Gastroesophageal sphincter (tissue), 4 donors: Measurements from ENCODE around the gene TMEM163. TPM values are rescaled to one million over a fixed set of nuclear protein-coding genes. Genes with fewer than 3 reads are reported as not detected.

Experiments
- ATAC-seq: fragments of 150-250 bp; one replicate; pipeline ENCODE4 v1.9.1; 2016; ENCODE audit warnings: mild to moderate bottlenecking, moderate library complexity
- H3K27ac ChIP-seq, 4 donors: fragments of 200-600 bp; sonication (generic) in 3 of 4; 1 replicate in 3 of 4; 2 replicates in 1 of 4; pipeline ENCODE4 v1.5.1; 2016 to 2019
- H3K27me3 ChIP-seq: fragments of 200-600 bp; sonication (generic); one replicate; pipeline ENCODE4 v1.5.1; 2019
- H3K36me3 ChIP-seq, 2 donors: fragments of 200-600 bp; sonication (generic); one replicate each; pipeline ENCODE4 v1.5.1; 2019; ENCODE audit warnings: control low read depth in 1 of 2
- H3K4me1 ChIP-seq, 3 donors: fragments of 200-600 bp; sonication (generic); 1 replicate in 2 of 3; 2 replicates in 1 of 3; pipeline ENCODE4 v1.5.1; 2016 to 2019; ENCODE audit warnings: control low read depth in 2 of 3
- H3K4me3 ChIP-seq, 2 donors: fragments of 200-600 bp; sonication (generic); one replicate each; pipeline ENCODE4 v1.5.1; 2019; ENCODE audit warnings: mild to moderate bottlenecking in 1 of 2, moderate library complexity in 1 of 2
- H3K9me3 ChIP-seq, 3 donors: fragments of 200-600 bp; sonication (generic); one replicate each; pipeline ENCODE4 v1.5.1; 2017 to 2019; ENCODE audit warnings: control low read depth in 2 of 3
- EP300 ChIP-seq: sonication (generic); formaldehyde crosslinking; IDR thresholded peaks from one replicate; pipeline ENCODE4 v1.6.1; 2017; ENCODE audit warnings: antibody characterized with exemption, mild to moderate bottlenecking
- POLR2A ChIP-seq, 2 donors: fragments of 450-650 bp; IDR thresholded peaks; one replicate each; pipeline ENCODE4 v1.6.1; 2017; ENCODE audit warnings: antibody characterized with exemption in 2 of 2, mild to moderate bottlenecking in 2 of 2, moderate library complexity in 1 of 2
- POLR2AphosphoS5 ChIP-seq: sonication (generic); formaldehyde crosslinking; IDR thresholded peaks from one replicate; pipeline ENCODE4 v1.6.1; 2017; ENCODE audit warnings: antibody characterized with exemption
- WGBS, 2 donors: methylation state at CpG; one replicate each; pipeline ENCODE4 v1.1.5; 2018; ENCODE audit warnings: low coverage in 1 of 2; 5-methylcytosine and 5-hydroxymethylcytosine counted together
- total RNA-seq, 4 donors: library from RNA; depleted of rRNA; stranded (reverse); fragments of >200 nt; gene quantifications; one replicate each; pipeline ENCODE4 v1.1.0, GENCODE V29; 2016
- TF ChIP-seq, protein P1 (sequence below), 4 experiments: fragments of 200-600 bp in 2 of 4; fragments of 450-650 bp in 2 of 4; sonication (generic) in 1 of 4; IDR thresholded peaks; one replicate each; pipeline ENCODE4 v1.5.1; 2017 to 2019; ENCODE audit warnings: antibody characterized with exemption in 4 of 4, mild to moderate bottlenecking in 2 of 4, moderate library complexity in 2 of 4

TMEM163 gene
- total RNA-seq, 4 donors from 2014 or later: 0.27 to 2.5 (median 0.60) TPM

DNA sequence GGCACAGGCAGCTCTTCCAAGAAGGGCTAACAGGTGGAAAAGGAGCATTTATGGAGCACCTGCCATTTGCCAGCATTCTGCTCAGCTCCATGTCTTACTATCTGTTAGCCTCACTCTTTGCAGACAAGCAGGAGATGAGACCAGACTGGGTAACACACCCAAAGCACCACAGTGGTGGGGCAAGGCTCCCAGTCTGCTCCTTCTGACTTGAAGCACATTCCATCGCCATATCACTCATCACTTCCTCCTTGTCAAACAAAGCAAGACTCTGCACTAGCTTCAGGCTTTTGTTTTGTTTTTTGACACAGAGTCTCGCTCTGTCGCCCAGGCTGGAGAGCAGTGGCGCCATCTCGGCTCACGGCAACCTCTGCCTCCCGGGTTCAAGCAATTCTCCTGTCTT is 282.1 kb downstream of the TMEM163 start:
- no peak for ATAC-seq
- H3K36me3 ChIP-seq: peaks cover 0 to 65% of the 10 kb centered on the region in 2 donors

DNA sequence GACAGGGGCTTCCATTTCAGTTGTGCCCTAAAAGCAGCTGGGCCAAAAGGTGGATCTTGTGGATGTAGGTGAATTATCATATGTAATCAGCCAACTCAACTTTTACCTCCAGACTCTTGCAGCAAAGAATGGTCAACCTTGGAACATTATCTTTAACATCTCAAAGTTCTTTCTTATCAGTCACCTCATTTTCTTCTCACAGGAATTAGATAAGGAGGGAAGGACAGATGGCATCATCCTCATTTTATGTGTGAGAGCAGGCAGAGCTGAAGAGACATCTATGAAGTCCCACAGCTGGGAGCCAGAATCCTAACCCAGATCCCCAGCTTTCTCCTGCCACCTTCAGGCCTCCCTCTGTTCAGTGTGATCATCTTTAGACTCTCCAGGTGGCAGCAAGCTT is 282.9 kb downstream of the TMEM163 start:
- Histone ChIP-seq H3K27ac (no peak overlapping the region), H3K36me3 (peaks cover 0 to 65% of the 10 kb centered on the region in 2 donors), H3K4me1 (no peaks in the 10 kb centered on the region), H3K27me3 (no peaks in the 10 kb centered on the region), H3K9me3 (no peaks in the 10 kb centered on the region), H3K4me3 (no peak overlapping the region)
- no peak for ATAC-seq
- TF ChIP-seq EP300: no peak

More for the DNA sequence above, 282.1 kb downstream of the TMEM163 start:
- H3K9me3 ChIP-seq: no peaks in the 10 kb centered on the region
- H3K27me3 ChIP-seq: no peaks in the 10 kb centered on the region
- H3K4me3 ChIP-seq: no peak overlapping the region
- no peak overlapping the region for H3K27ac ChIP-seq
- WGBS, 2 donors: 100% methylated on average over 2 of the region's 7 CpGs; no CpG with 5 or more reads in 1 of the 2 donors
- no peak for TF ChIP-seq POLR2A (IDR thresholded peaks at IDR 0.05)
- TF ChIP-seq EP300: no peak
- TF ChIP-seq POLR2AphosphoS5: no peak
- TF ChIP-seq, protein P1, sequence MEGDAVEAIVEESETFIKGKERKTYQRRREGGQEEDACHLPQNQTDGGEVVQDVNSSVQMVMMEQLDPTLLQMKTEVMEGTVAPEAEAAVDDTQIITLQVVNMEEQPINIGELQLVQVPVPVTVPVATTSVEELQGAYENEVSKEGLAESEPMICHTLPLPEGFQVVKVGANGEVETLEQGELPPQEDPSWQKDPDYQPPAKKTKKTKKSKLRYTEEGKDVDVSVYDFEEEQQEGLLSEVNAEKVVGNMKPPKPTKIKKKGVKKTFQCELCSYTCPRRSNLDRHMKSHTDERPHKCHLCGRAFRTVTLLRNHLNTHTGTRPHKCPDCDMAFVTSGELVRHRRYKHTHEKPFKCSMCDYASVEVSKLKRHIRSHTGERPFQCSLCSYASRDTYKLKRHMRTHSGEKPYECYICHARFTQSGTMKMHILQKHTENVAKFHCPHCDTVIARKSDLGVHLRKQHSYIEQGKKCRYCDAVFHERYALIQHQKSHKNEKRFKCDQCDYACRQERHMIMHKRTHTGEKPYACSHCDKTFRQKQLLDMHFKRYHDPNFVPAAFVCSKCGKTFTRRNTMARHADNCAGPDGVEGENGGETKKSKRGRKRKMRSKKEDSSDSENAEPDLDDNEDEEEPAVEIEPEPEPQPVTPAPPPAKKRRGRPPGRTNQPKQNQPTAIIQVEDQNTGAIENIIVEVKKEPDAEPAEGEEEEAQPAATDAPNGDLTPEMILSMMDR (IDR thresholded peaks at IDR 0.05): no peak
- no peaks in the 10 kb centered on the region for H3K4me1 ChIP-seq

DNA sequence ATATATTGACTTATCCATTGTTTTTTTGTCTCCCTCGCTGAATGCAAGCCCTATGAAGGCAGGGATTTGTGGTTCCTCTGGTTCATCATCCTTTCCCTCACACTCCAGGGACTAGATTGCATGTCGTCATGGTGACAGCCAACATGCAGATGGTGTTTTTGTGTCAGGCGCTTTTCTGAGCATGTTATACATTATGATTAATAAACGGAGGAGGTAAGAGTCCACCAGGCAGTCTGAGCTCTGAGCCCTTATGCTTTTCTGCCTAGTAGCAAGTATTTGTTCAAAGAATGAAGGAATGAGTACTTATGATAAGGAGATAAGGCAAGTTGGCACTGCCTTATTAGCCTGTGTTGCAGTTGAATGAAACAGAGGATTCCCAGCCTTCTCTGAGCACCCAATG is 283.3 kb downstream of the TMEM163 start:
- no peak overlapping the region for H3K4me3 ChIP-seq
- H3K9me3 ChIP-seq: no peaks in the 10 kb centered on the region
- no peak overlapping the region for H3K27ac ChIP-seq
- ATAC-seq: no peak
- H3K36me3 ChIP-seq: peaks cover 0 to 68% of the 10 kb centered on the region in 2 donors
- no peaks in the 10 kb centered on the region for H3K4me1 ChIP-seq
- TF ChIP-seq POLR2A (IDR thresholded peaks at IDR 0.05) (no peak), POLR2AphosphoS5 (no peak), EP300 (no peak)
- TF ChIP-seq, protein P1 (IDR thresholded peaks at IDR 0.05): no peak
- no peaks in the 10 kb centered on the region for H3K27me3 ChIP-seq
- WGBS, 2 donors: 80 to 92% methylated on average over 2 to 4 of the region's 4 CpGs

DNA sequence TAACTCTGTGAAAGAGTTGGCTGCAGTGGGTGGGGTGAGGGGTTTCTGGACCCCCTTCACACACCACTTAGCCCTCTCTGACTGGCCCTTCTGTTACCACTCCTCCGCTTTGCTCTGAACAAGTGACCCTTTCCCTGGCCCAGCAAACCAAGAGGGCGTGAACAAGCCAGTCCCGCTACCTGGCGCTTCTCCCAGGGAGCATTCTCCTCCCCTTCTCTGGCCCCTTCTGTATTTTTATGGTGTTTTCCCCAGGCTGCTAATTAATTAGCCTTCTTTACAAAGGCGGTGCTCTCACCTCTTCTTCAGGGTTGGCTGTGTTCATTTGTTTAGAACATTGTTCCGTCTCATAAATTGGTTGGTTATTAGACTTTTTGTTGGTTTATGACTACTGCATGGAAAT is 284.8 kb downstream of the TMEM163 start:
- 93 to 100% methylated on average over 3 to 6 of the region's 6 CpGs for WGBS, 2 donors
- Histone ChIP-seq H3K27me3 (no peaks in the 10 kb centered on the region), H3K36me3 (peaks cover 0 to 82% of the 10 kb centered on the region in 2 donors), H3K4me1 (no peaks in the 10 kb centered on the region), H3K27ac (no peak overlapping the region), H3K4me3 (no peak overlapping the region), H3K9me3 (no peaks in the 10 kb centered on the region)
- no peak for ATAC-seq
- TF ChIP-seq POLR2AphosphoS5 (no peak), POLR2A (IDR thresholded peaks at IDR 0.05) (no peak), EP300 (no peak)
- TF ChIP-seq, protein P1 (IDR thresholded peaks at IDR 0.05): no peak

DNA sequence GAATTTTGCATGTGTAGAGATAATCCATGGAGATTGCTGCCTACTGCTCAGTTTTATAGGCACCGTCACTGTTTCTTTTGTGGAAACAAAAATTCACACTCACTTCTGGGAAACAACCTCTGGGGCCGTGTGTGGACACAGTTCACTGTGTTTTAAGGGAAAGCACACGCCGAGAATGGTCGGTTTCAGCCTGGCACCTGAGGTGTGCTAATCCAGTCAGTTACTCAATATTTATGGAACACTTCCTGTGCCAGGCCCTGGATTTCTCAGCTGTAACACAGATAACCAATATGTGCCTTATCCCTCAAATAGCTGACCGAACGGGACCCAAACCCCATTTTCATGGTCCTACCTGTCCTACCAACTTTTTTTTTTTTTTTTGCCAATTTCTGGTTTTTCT is 285.3 kb downstream of the TMEM163 start:
- H3K27ac ChIP-seq: no peak overlapping the region
- no peaks in the 10 kb centered on the region for H3K9me3 ChIP-seq
- no peak for ATAC-seq
- 94 to 100% methylated on average over 3 to 7 of the region's 7 CpGs for WGBS, 2 donors
- peaks cover 0 to 88% of the 10 kb centered on the region in 2 donors for H3K36me3 ChIP-seq
- no peak overlapping the region for H3K4me3 ChIP-seq
- TF ChIP-seq POLR2AphosphoS5: no peak
- TF ChIP-seq, protein P1 (IDR thresholded peaks at IDR 0.05): no peak
- no peak for TF ChIP-seq EP300
- TF ChIP-seq POLR2A (IDR thresholded peaks at IDR 0.05): no peak
- no peaks in the 10 kb centered on the region for H3K4me1 ChIP-seq
- H3K27me3 ChIP-seq: no peaks in the 10 kb centered on the region
